PC-9 (cell line): ENCODE measurements around the gene CRACDL. TPM values are rescaled to one million over a fixed set of nuclear protein-coding genes. Genes with fewer than 3 reads are reported as not detected.

Experiments
- BruUV-seq: library from RNA; stranded (reverse); fragments of 400-500 nt; replicated peaks from 2 replicates; lab custom pipeline; 2021; lab: Mats Ljungman, UMichigan
- CTCF ChIA-PET: fragments of 300-600 bp; sonication (Branson Sonifier 250); formaldehyde crosslinking; loops from one replicate; lab custom pipeline; 2022; ENCODE audit warnings: antibody characterized with exemption; lab: Charles Lee
- POLR2A ChIA-PET: fragments of 300-600 bp; sonication (Branson Sonifier 250); formaldehyde crosslinking; loops from one replicate; lab custom pipeline; 2022; ENCODE audit warnings: antibody characterized with exemption; ENCODE audit not compliant: unreplicated experiment; lab: Charles Lee
- DNase-seq, 2 experiments: peaks; one replicate each; pipeline versions ENCODE4 v3.0.0 to v3.0.0-alpha.2; 2015 to 2022; ENCODE audit warnings: mixed read lengths in 1 of 2
- H2AFZ ChIP-seq: fragments of 200-600 bp; sonication (generic); 2 replicates; pipeline ENCODE4 v1.8.1; 2017; ENCODE audit warnings: antibody characterized with exemption
- H3F3A ChIP-seq: fragments of 200-600 bp; sonication (generic); 2 replicates; pipeline ENCODE4 v1.8.1; 2017; ENCODE audit warnings: antibody characterized with exemption, mild to moderate bottlenecking, low read depth; ENCODE audit not compliant: insufficient read depth
- H3K27ac ChIP-seq: fragments of 200-600 bp; sonication (generic); 2 replicates; pipeline ENCODE4 v1.6.1; 2016; ENCODE audit warnings: mixed run types
- H3K27me3 ChIP-seq: fragments of 200-600 bp; sonication (generic); 2 replicates; pipeline ENCODE4 v1.6.1; 2016; ENCODE audit warnings: low read depth, mixed run types; ENCODE audit not compliant: insufficient read depth
- H3K36me3 ChIP-seq: fragments of 200-600 bp; sonication (generic); 2 replicates; pipeline ENCODE4 v1.6.1; 2016; ENCODE audit warnings: low read depth, mixed run types
- H3K4me1 ChIP-seq: fragments of 200-600 bp; sonication (generic); replicated peaks from 2 replicates; pipeline ENCODE4 v1.6.1; 2016; ENCODE audit warnings: mixed run types; ENCODE audit not compliant: insufficient read depth
- H3K4me2 ChIP-seq: fragments of 200-600 bp; sonication (generic); 2 replicates; pipeline ENCODE4 v1.6.1; 2017; ENCODE audit warnings: mixed run types
- H3K4me3 ChIP-seq: fragments of 200-600 bp; sonication (generic); 2 replicates; pipeline ENCODE4 v1.6.1; 2016; ENCODE audit warnings: mixed run types
- H3K79me2 ChIP-seq: fragments of 200-600 bp; sonication (generic); 2 replicates; pipeline ENCODE4 v1.6.1; 2017; ENCODE audit warnings: low read depth, mixed run types
- H3K9me2 ChIP-seq: fragments of 200-600 bp; sonication (generic); 2 replicates; pipeline ENCODE4 v1.8.1; 2017; ENCODE audit warnings: mild to moderate bottlenecking; ENCODE audit not compliant: insufficient read depth
- H3K9me3 ChIP-seq: fragments of 200-600 bp; sonication (generic); 2 replicates; pipeline ENCODE4 v1.8.1; 2016; ENCODE audit warnings: low read depth; ENCODE audit not compliant: insufficient read depth
- H4K20me1 ChIP-seq: fragments of 200-600 bp; sonication (generic); 2 replicates; pipeline ENCODE4 v1.8.1; 2017; ENCODE audit not compliant: insufficient read depth
- CTCF ChIP-seq: fragments of 200-600 bp; sonication (generic); conservative IDR thresholded peaks from 2 replicates; pipeline ENCODE4 v1.6.1; 2017; ENCODE audit warnings: mixed run types, antibody characterized with exemption, mild to moderate bottlenecking, moderate library complexity
- EZH2 ChIP-seq: fragments of 200-600 bp; sonication (generic); IDR thresholded peaks from 2 replicates; pipeline ENCODE4 v1.8.0; 2017; ENCODE audit warnings: antibody characterized with exemption, low read depth
- intact Hi-C: fragments of 100-400 bp; cut with micrococcal nuclease; formaldehyde crosslinking; loops from one replicate; pipeline ENCODE4 v1.10.0; 2022; ENCODE audit not compliant: unreplicated experiment
- total RNA-seq: library from RNA; stranded (reverse); gene quantifications from 2 replicates; pipeline ENCODE4 v1.2.3, GENCODE V29; 2021

The CRACDL gene
- total RNA-seq, 1 experiment from 2014 or later: 33.7 TPM

DNA sequence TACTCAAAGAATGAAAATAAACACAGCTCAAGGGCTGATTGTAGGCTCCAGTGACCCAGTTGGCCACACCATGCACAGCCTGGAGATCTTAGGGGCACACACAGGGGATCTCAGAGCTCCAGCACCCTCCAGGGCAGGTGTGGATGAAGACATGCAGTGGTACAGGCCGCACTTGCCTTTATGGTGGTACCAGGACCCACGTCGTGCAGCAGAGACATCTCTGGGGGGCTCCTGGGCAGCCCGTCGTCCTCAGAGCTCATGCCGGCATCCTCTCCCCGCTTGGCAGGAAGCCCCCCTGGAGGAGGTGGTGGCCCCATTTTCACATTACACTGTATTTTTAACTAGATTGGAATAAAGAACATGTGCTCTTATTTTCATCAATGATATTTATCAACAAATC is 103.9 kb downstream of the CRACDL start:
- peaks cover 9% of the 10 kb centered on the region; the same call in 1 of the 2 replicates for H3F3A ChIP-seq
- ChIA-PET POLR2A (no interaction called here), CTCF (interaction anchor here (0.6 kb wide), 1 partner anchor 102 kb away, joined by 12 read pairs; no protein-coding TSS in a partner anchor)
- intact Hi-C loops: no loop called here
- H3K27ac ChIP-seq: no peak overlapping the region
- no peak overlapping the region for H2AFZ ChIP-seq
- no peaks in the 10 kb centered on the region for H4K20me1 ChIP-seq
- no peak for DNase-seq
- peaks cover 42% of the 10 kb centered on the region for H3K4me1 ChIP-seq
- BruUV-seq: no TSS peak
- no peaks in the 10 kb centered on the region for H3K9me2 ChIP-seq
- H3K79me2 ChIP-seq: no peaks in the 10 kb centered on the region
- H3K4me3 ChIP-seq: no peak overlapping the region
- no peaks in the 10 kb centered on the region for H3K9me3 ChIP-seq
- no peak for TF ChIP-seq EZH2
- no peak for TF ChIP-seq CTCF
- no peaks in the 10 kb centered on the region for H3K27me3 ChIP-seq
- H3K4me2 ChIP-seq: 0 out of 2 replicates have a peak overlapping the region, but pooled peaks have one; percentile 5
- H3K36me3 ChIP-seq: no peaks in the 10 kb centered on the region; the same call in 1 of the 2 replicates

DNA sequence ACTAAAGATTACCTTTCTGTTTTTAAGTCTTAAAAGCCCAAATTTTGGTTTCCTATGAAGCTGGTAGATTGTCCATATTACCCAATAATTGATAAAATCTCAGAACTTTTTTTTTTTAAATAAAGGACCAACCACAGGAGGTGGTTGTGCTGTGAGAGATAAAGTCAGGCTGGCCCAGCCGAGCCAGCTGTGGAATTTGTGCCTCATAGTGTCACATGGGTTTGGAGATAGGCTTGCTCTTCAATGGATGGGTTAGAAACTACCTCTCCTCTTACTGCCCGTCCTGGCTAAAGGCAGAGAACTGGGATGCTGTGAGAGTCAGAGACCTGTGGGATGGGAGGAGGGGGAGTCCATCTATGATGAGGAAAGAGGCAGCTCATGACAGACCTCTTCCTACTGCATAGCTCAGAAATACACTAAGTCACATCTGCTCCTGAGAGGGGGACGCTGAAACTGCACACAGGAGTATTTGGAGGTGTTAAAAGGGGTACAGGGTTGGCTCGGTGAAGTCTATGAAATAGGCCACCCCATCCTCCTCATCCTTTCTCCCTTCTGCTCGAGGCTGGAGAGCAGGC is 105.4 kb downstream of the CRACDL start:
- peaks cover 9% of the 10 kb centered on the region; the same call in 1 of the 2 replicates for H3F3A ChIP-seq
- no peak overlapping the region for H3K4me3 ChIP-seq
- H2AFZ ChIP-seq: no peak overlapping the region
- intact Hi-C loops: no loop called here
- TF ChIP-seq EZH2 (no peak), CTCF (no peak)
- no peaks in the 10 kb centered on the region for H4K20me1 ChIP-seq
- no peaks in the 10 kb centered on the region for H3K9me2 ChIP-seq
- no peak overlapping the region; the same call in 1 of the 2 replicates for H3K4me2 ChIP-seq
- no TSS peak for BruUV-seq
- DNase-seq: no peak
- H3K79me2 ChIP-seq: no peaks in the 10 kb centered on the region
- ChIA-PET POLR2A (no interaction called here), CTCF (no interaction called here)
- H3K27ac ChIP-seq: 0 out of 2 replicates have a peak overlapping the region, but pooled peaks have one; percentile 76
- no peaks in the 10 kb centered on the region for H3K9me3 ChIP-seq
- H3K27me3 ChIP-seq: no peaks in the 10 kb centered on the region
- H3K4me1 ChIP-seq: peaks cover 42% of the 10 kb centered on the region
- no peaks in the 10 kb centered on the region; the same call in 1 of the 2 replicates for H3K36me3 ChIP-seq

DNA sequence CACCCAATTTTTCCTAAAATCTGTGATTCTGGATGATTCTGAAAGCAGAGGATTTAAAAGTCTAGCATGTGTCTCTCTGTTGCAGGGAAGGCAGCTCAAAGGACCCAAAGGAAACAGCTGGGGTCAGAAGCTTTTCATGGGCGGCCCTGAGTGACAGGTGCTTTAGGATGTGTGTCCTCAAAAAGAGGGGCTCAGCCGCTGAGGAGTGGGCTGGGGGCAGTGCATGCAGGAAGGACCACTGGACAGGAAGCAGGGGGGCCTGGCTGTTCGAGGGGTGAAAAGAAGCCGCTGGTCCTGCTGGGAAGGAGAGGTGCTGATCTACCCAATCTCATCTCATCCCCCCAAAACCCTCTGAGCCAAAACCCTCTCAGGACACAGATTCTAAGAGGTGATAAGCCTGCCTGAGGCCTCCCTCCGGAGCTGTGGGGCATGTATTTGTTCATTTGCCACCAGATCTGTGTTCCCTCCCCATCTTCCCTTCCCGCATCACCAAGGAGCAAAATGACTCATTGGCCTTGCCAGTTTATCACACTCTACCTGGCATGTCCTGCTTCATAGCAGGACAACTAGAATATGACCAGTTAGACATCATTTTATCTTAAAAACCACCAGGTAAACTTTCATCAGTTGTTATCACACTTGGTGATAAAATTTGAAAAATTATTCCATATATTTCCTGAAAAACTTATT is 106.3 kb downstream of the CRACDL start:
- H3K27me3 ChIP-seq: no peaks in the 10 kb centered on the region
- no peaks in the 10 kb centered on the region for H3K9me3 ChIP-seq
- no peaks in the 10 kb centered on the region for H3K79me2 ChIP-seq
- peak overlapping the region; percentile 40 for H3K4me2 ChIP-seq
- no peaks in the 10 kb centered on the region for H4K20me1 ChIP-seq
- no peaks in the 10 kb centered on the region for H3K9me2 ChIP-seq
- CTCF ChIA-PET: no interaction called here
- no peak overlapping the region for H2AFZ ChIP-seq
- no peak overlapping the region for H3K4me3 ChIP-seq
- peaks cover 39% of the 10 kb centered on the region for H3K4me1 ChIP-seq
- no TSS peak for BruUV-seq
- H3K27ac ChIP-seq: peak overlapping the region; percentile 76
- H3F3A ChIP-seq: peaks cover 9% of the 10 kb centered on the region; the same call in 1 of the 2 replicates
- intact Hi-C loops: no loop called here
- H3K36me3 ChIP-seq: no peaks in the 10 kb centered on the region; the same call in 1 of the 2 replicates
- peak in 1 of 2 experiments; percentile 73 for DNase-seq
- TF ChIP-seq CTCF (no peak), EZH2 (no peak)
- POLR2A ChIA-PET: interaction anchor here (0.6 kb wide), 1 partner anchor 39 kb away, joined by 3 read pairs; no protein-coding TSS in a partner anchor
